Caki2 (cell line): ENCODE measurements around the gene CALN1. TPM values are rescaled to one million over a fixed set of nuclear protein-coding genes. Genes with fewer than 3 reads are reported as not detected.

ENCODE experiments used
- DNase-seq: peaks from one replicate; pipeline ENCODE4 v3.0.0-alpha.2; 2015; ENCODE audit warnings: low read depth
- in situ Hi-C: cut with HindIII; loops from 2 replicates; pipeline ENCODE4 v1.10.0; 2016; ENCODE audit warnings: low sequenced_read_pairs, low pct_unique_long_range_greater_than_20kb, mixed read lengths
- total RNA-seq: library from RNA; depleted of rRNA; stranded (reverse); fragments of >200 nt; shearing (Covaris generic); gene quantifications from 2 replicates; pipeline ENCODE4 v1.2.3, GENCODE V29; 2014; ENCODE audit warnings: low replicate concordance

The CALN1 gene
- total RNA-seq, 1 experiment from 2014 or later: not detected

- in situ Hi-C loops: no loop called here
- no peak for DNase-seq
Measured at GRCh38 chr7:72161534-72161933, 250.6 kb downstream of the CALN1 start.

- no peak for DNase-seq
- in situ Hi-C loops: no loop called here
Measured at GRCh38 chr7:72159911-72160310, 252.2 kb downstream of the CALN1 start.

- DNase-seq: no peak
- in situ Hi-C loops: no loop called here
Measured at GRCh38 chr7:72156671-72157070, 255.5 kb downstream of the CALN1 start.

- DNase-seq: no peak
- in situ Hi-C loops: no loop called here
Measured at GRCh38 chr7:72153132-72153512, 259.0 kb downstream of the CALN1 start.

GRCh38 chr7:72152161-72153131, 259.7 kb downstream of the CALN1 start:
- DNase-seq: no peak
- in situ Hi-C loops: no loop called here

- in situ Hi-C loops: no loop called here
- DNase-seq: no peak
Measured at GRCh38 chr7:72140566-72140965, 271.6 kb downstream of the CALN1 start.

GRCh38 chr7:72127136-72127535, 285.0 kb downstream of the CALN1 start:
- in situ Hi-C loops: no loop called here
- DNase-seq: no peak

GRCh38 chr7:72123913-72124312, 288.2 kb downstream of the CALN1 start:
- no peak for DNase-seq
- in situ Hi-C loops: no loop called here

GRCh38 chr7:72118366-72118765, 293.8 kb downstream of the CALN1 start:
- in situ Hi-C loops: no loop called here

GRCh38 chr7:72114129-72114528, 298.0 kb downstream of the CALN1 start:
- DNase-seq: no peak
- in situ Hi-C loops: no loop called here

More at GRCh38 chr7:72118366-72118765, 293.8 kb downstream of the CALN1 start:
- no peak for DNase-seq

- in situ Hi-C loops: no loop called here
- DNase-seq: no peak
Measured at GRCh38 chr7:72112992-72113391, 299.1 kb downstream of the CALN1 start.

GRCh38 chr7:72112530-72112929, 299.6 kb downstream of the CALN1 start:
- no peak for DNase-seq
- in situ Hi-C loops: no loop called here

- in situ Hi-C loops: no loop called here
- DNase-seq: no peak
Measured at GRCh38 chr7:72111086-72111485, 301.1 kb downstream of the CALN1 start.

- in situ Hi-C loops: no loop called here
Measured at GRCh38 chr7:72109566-72109965, 302.6 kb downstream of the CALN1 start.

GRCh38 chr7:72106405-72106804, 305.7 kb downstream of the CALN1 start:
- DNase-seq: no peak
- in situ Hi-C loops: no loop called here

More at GRCh38 chr7:72109566-72109965, 302.6 kb downstream of the CALN1 start:
- DNase-seq: no peak

- DNase-seq: no peak
- in situ Hi-C loops: no loop called here
Measured at GRCh38 chr7:72101444-72101843, 310.7 kb downstream of the CALN1 start.

GRCh38 chr7:72099784-72100183, 312.4 kb downstream of the CALN1 start:
- no peak for DNase-seq

GRCh38 chr7:72098807-72099580, 313.1 kb downstream of the CALN1 start:
- no peak for DNase-seq
- in situ Hi-C loops: no loop called here

More at GRCh38 chr7:72099784-72100183, 312.4 kb downstream of the CALN1 start:
- in situ Hi-C loops: no loop called here

- no peak for DNase-seq
- in situ Hi-C loops: no loop called here
Measured at GRCh38 chr7:72097226-72097625, 314.9 kb downstream of the CALN1 start.
